Measurements from ENCODE around the gene CFAP100. TPM values are rescaled to one million over a fixed set of nuclear protein-coding genes. Genes with fewer than 3 reads are reported as not detected.

CFAP100 gene
- total and polyA plus RNA-seq, 10 donors: not detected

- peaks cover 33 to 76% (median 57%) of the 10 kb centered on the region in 6 donors for H3K4me1 ChIP-seq
- H3K36me3 ChIP-seq: peaks cover 0 to 37% (median 34%) of the 10 kb centered on the region in 6 donors
- peak overlapping the region in 6 of 8 donors; percentile 23 to 90 (median 69) for H3K4me3 ChIP-seq
These were observed 78.8 kb downstream of the CFAP100 start for GRCh38 chr3:126473292-126474168.

GRCh38 chr3:126474498-126475412 lies 80.0 kb downstream of the CFAP100 start:
- H3K4me1 ChIP-seq: peaks cover 33 to 69% (median 51%) of the 10 kb centered on the region in 6 donors
- intact Hi-C loops (cut with DNase I; ENCODE audit: low total_unique reads): no loop called here
- peak overlapping the region; percentile 65 to 90 (median 70) for H3K4me3 ChIP-seq
- peak; percentile 93 for DNase-seq
- WGBS, 5 donors: 7 to 31% (median 10%) methylated on average over 18 to 72 of the region's 72 CpGs
- peaks cover 0 to 25% (median 21%) of the 10 kb centered on the region in 6 donors for H3K36me3 ChIP-seq
- no peak for TF ChIP-seq POLR2A (IDR thresholded peaks at IDR 0.05)
- peak in 1 of 11 experiments; percentile 15 for TF ChIP-seq CTCF (IDR thresholded peaks at IDR 0.05 in 8 of 11, conservative IDR thresholded peaks at IDR 0.05 in 3 of 11)
- TF ChIP-seq POLR2AphosphoS5 (IDR thresholded peaks at IDR 0.05): peak in 2 of 3 donors; percentile 23 to 60
- H3K27me3 ChIP-seq (replicated peaks in 1 of 7): no peaks in the 10 kb centered on the region
- no peaks in the 10 kb centered on the region for H3K9me3 ChIP-seq
- H3K27ac ChIP-seq: peak overlapping the region; percentile 70 to 98 (median 94)

More at GRCh38 chr3:126473292-126474168, 78.8 kb downstream of the CFAP100 start:
- Histone ChIP-seq H3K27me3 (replicated peaks in 1 of 7) (no peaks in the 10 kb centered on the region), H3K27ac (peak overlapping the region in 5 of 8 donors; percentile 66 to 84 (median 80)), H3K9me3 (no peaks in the 10 kb centered on the region)
- WGBS, 5 donors: 70 to 81% (median 73%) methylated on average over 13 to 14 of the region's 14 CpGs
- no peak for TF ChIP-seq POLR2A (IDR thresholded peaks at IDR 0.05)
- TF ChIP-seq POLR2AphosphoS5 (IDR thresholded peaks at IDR 0.05): no peak
- TF ChIP-seq CTCF (IDR thresholded peaks at IDR 0.05 in 8 of 11, conservative IDR thresholded peaks at IDR 0.05 in 3 of 11): no peak
- DNase-seq: peak; percentile 72
- intact Hi-C loops (cut with DNase I; ENCODE audit: low total_unique reads): no loop called here

- 0 to 1% (median 0%) methylated on average over 45 to 112 of the region's 112 CpGs for WGBS, 5 donors
- TF ChIP-seq CTCF (IDR thresholded peaks at IDR 0.05 in 8 of 11, conservative IDR thresholded peaks at IDR 0.05 in 3 of 11) (peak in 6 of 11 experiments; percentile 26 to 66 (median 43)), POLR2AphosphoS5 (IDR thresholded peaks at IDR 0.05) (peak; percentile 59 to 90 (median 89)), POLR2A (IDR thresholded peaks at IDR 0.05) (peak in 2 of 3 donors; percentile 66 to 86)
- peaks cover 33 to 67% (median 51%) of the 10 kb centered on the region in 6 donors for H3K4me1 ChIP-seq
- peak within 1 kb of the TSS; percentile 65 to 90 (median 70) for H3K4me3 ChIP-seq
- no peaks in the 10 kb centered on the region for H3K27me3 ChIP-seq (replicated peaks in 1 of 7)
- no peaks in the 10 kb centered on the region for H3K9me3 ChIP-seq
- peak within 1 kb of the TSS; percentile 72 to 98 (median 94) for H3K27ac ChIP-seq
- H3K36me3 ChIP-seq: peaks cover 0 to 16% (median 13%) of the 10 kb centered on the region in 6 donors
- DNase-seq: peak; percentile 99
- intact Hi-C loops (cut with DNase I; ENCODE audit: low total_unique reads): no loop called here
These were observed 80.9 kb downstream of the CFAP100 start, which contains the start of gene ZXDC for GRCh38 chr3:126475413-126476114. TSS of gene ZXDC (minus strand) at chr3:126475891. CDS start at chr3:126475865, 26 bp downstream.
